Fibroblast of villous mesenchyme (primary cell): Measurements from ENCODE around the gene IZUMO1. TPM values are rescaled to one million over a fixed set of nuclear protein-coding genes. Genes with fewer than 3 reads are reported as not detected.

Source experiments
- DNase-seq: peaks from one replicate; pipeline ENCODE4 v3.0.0-alpha.2; 2010; ENCODE audit warnings: low read depth
- H3K4me3 ChIP-seq: 2 replicates; pipeline ENCODE4 v1.5.1; 2011; ENCODE audit warnings: low read depth, mild to moderate bottlenecking, low read length
- total RNA-seq: library from RNA; depleted of rRNA; stranded (reverse); fragments of >200 nt; gene quantifications from 2 replicates; pipeline ENCODE4 v1.2.3, GENCODE V29; 2012
- TF ChIP-seq, protein P1 (sequence below): IDR thresholded peaks from 2 replicates; pipeline ENCODE4 v1.5.1; 2012; ENCODE audit warnings: low read depth, mild to moderate bottlenecking, low read length; ENCODE audit not compliant: insufficient read depth

Gene IZUMO1
- total RNA-seq, 1 donor, result under 0.01 TPM

DNA sequence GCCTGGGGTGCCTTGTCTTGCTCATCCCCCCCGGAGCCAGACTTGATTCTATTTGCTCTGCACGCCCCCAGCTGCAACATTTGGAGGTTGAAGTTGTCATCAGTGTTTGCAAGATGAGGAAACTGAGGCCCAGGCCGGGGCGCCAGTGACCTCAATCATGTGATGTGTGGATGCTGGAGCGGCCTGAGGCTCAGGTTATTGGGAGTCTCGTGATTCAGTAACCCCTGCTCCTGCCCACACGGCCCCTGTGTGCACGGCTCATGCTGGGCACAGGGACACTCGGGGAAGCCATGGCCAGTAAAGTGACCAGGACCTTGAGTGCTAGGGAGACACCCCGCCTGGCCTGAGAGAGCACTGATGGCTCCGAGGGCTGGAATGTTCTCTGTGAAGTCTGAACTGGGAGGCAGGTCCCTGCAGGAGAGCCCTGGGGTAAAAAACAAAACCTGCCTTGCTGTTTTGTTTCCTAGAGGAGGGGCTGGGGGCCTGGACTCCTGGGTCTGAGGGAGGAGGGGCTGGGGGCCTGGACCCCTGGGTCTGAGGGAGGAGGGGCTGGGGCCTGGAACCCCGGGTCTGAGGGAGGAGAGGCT, 10.5 kb upstream of the IZUMO1 start:
- H3K4me3 ChIP-seq, result no peak overlapping the region
- TF ChIP-seq, protein P1, sequence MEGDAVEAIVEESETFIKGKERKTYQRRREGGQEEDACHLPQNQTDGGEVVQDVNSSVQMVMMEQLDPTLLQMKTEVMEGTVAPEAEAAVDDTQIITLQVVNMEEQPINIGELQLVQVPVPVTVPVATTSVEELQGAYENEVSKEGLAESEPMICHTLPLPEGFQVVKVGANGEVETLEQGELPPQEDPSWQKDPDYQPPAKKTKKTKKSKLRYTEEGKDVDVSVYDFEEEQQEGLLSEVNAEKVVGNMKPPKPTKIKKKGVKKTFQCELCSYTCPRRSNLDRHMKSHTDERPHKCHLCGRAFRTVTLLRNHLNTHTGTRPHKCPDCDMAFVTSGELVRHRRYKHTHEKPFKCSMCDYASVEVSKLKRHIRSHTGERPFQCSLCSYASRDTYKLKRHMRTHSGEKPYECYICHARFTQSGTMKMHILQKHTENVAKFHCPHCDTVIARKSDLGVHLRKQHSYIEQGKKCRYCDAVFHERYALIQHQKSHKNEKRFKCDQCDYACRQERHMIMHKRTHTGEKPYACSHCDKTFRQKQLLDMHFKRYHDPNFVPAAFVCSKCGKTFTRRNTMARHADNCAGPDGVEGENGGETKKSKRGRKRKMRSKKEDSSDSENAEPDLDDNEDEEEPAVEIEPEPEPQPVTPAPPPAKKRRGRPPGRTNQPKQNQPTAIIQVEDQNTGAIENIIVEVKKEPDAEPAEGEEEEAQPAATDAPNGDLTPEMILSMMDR, result no peak
- no peak for DNase-seq

DNA sequence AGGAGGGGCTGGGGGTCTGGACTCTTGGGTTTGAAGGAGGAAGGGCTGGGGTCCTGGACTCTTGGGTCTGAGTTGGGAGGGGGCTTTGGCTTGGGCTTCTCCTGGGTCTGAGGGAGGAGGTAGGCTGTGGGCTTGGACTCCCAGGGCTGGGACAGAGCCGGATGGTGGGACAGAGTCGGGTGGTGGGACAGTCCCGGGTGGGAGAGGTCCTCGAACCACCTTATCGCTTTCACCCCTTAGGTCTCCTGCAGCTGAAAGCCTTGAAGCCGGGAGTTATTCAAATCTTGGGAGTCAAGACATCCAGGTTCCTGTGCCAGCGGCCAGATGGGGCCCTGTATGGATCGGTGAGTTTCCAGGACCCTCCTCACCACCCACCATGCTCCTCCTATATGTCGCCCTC, 10.0 kb upstream of the IZUMO1 start:
- H3K4me3 ChIP-seq, result no peak overlapping the region
- DNase-seq, result no peak
- TF ChIP-seq, protein P1, result no peak

DNA sequence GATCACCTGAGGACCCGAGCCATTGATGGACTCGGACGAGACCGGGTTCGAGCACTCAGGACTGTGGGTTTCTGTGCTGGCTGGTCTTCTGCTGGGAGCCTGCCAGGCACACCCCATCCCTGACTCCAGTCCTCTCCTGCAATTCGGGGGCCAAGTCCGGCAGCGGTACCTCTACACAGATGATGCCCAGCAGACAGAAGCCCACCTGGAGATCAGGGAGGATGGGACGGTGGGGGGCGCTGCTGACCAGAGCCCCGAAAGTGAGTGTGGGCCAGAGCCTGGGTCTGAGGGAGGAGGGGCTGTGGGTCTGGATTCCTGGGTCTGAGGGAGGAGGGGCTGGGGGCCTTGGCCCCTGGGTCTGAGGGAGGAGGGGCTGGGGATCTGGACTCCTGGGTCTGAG, 9.5 kb upstream of the IZUMO1 start:
- TF ChIP-seq, protein P1, result no peak
- no peak for DNase-seq

DNA sequence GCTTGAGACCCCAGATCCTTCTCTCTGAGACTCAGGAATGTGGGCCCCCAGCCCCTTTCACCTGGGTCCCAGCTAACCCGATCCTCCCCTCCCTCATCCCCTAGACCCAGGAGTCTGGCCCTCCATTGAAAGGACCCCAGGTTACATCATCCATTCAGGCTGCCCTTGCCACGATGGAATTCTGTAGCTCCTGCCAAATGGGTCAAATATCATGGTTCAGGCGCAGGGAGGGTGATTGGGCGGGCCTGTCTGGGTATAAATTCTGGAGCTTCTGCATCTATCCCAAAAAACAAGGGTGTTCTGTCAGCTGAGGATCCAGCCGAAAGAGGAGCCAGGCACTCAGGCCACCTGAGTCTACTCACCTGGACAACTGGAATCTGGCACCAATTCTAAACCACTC, 9.1 kb upstream of the IZUMO1 start:
- TF ChIP-seq, protein P1, result no peak
- DNase-seq, result no peak
- H3K4me3 ChIP-seq, result no peak overlapping the region

More for the DNA sequence above, 9.5 kb upstream of the IZUMO1 start:
- H3K4me3 ChIP-seq, result no peak overlapping the region

DNA sequence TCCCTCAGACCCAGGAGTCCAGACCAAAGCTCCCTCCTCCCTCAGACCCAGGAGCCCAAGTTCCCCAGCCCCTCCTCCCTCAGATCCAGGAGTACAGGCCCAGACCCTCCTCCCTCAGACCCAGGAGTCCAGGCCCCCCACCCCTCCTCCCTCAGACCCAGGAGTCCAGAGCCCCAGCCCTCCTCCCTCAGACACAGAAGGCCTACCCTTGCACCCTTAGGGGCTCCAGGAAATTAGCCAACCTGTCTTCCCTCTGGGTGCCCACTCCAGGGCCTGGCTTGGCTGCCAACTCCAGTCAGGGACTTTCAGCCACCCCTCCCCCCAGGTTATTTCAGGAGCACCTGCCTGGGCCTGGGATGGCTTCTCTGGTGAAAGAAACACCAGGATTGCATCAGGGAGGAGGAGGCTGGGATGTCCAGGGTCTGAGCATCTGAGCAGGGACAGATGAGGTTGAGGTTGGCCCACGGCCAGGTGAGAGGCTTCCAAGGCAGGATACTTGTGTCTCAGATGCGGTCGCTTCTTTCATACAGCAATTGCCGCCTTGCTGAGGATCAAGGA, 8.5 kb upstream of the IZUMO1 start, which contains the start of gene FGF21:
TSS of gene FGF21 (plus strand) at position 441 of the 558 bp plus-strand sequence. CDS start 713 bp downstream, outside the sequence.
- no peak within 1 kb of the TSS for H3K4me3 ChIP-seq
- TF ChIP-seq, protein P1, result no peak
- no peak for DNase-seq

DNA sequence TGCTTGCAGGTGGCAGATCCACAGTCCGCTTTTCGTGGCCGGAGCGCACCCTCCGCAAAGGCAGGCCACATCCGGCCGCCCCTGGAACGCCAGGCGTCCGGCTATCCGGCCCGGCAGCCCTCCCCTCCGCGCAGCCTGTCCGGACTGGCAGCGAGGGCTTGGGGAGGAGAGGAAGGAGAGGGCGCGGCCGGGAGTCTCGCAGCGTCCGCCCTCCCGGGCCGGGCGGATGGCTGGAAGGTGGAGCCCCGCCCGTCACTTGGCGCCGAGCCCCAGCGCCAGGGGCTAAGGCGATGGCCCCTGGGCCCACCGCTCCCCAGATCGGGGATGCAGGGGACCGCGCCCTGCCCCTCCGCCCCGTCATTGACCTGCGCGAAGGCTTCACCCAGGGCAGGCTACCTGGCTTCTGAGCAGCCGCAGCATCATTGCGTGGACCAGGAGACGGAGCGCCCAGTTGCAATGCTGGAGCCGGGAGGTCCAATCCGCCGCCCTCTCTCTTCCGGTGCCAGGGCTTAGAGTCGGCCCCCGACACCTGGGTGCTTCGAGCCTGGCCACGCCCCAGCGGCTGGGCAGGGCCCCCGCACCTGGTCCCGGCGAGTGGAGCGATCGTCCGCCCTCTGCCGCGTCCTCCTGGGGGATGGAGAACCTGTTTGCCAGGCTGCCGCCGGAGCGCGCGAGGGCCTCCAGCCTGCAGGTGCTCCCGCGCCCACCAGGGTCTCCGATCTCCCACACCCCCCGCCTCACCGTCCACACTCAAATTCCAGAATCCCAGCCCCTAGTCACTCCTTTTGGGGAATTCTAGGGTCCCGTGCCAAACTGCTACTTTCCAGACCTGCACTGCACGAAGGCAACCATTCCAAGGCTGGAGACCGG, 6.0 kb upstream of the IZUMO1 start, which contains the start of gene FUT1:
TSS of gene FUT1 (minus strand) at position 146 of the 870 bp plus-strand sequence. CDS start 1,360 bp downstream, outside the sequence.
- peak within 1 kb of the TSS; percentile 52 for H3K4me3 ChIP-seq
- TF ChIP-seq, protein P1, result no peak
- DNase-seq, result peak; percentile 46
